Type B pancreatic cell (in vitro differentiated cells): Measurements from ENCODE around the gene GPI. TPM values are rescaled to one million over a fixed set of nuclear protein-coding genes. Genes with fewer than 3 reads are reported as not detected.

Experiments used
- DNase-seq: peaks from one replicate; pipeline ENCODE4 v3.0.0; 2021; ENCODE audit warnings: mixed read lengths; ENCODE audit not compliant: unreplicated experiment; ENCODE audit errors: extremely low spot score
- H3K27ac Mint-ChIP-seq: 2 replicates; pipeline ENCODE4 v1.8.0; 2021; ENCODE audit warnings: mild to moderate bottlenecking, mixed read lengths
- H3K27me3 Mint-ChIP-seq: 2 replicates; pipeline ENCODE4 v1.8.0; 2021; ENCODE audit warnings: mixed read lengths
- H3K36me3 Mint-ChIP-seq: 2 replicates; pipeline ENCODE4 v1.8.0; 2021; ENCODE audit warnings: mixed read lengths
- H3K4me1 Mint-ChIP-seq: one replicate; pipeline ENCODE4 v1.8.0; 2021; ENCODE audit warnings: mixed read lengths; ENCODE audit not compliant: unreplicated experiment
- H3K4me3 Mint-ChIP-seq: 2 replicates; pipeline ENCODE4 v1.8.0; 2021; ENCODE audit warnings: mild to moderate bottlenecking, mixed read lengths
- H3K9me3 Mint-ChIP-seq: 2 replicates; pipeline ENCODE4 v1.8.0; 2021; ENCODE audit warnings: mixed read lengths
- CTCF ChIP-seq: fragments of 200-600 bp; sonication (generic); conservative IDR thresholded peaks from 2 replicates; pipeline ENCODE4 v1.5.0; 2021; ENCODE audit warnings: antibody characterized with exemption, mild to moderate bottlenecking
- total RNA-seq: library from RNA; stranded (reverse); gene quantifications from 2 replicates; pipeline ENCODE4 v1.2.1, GENCODE V29; 2021; ENCODE audit warnings: low replicate concordance

The GPI gene
- total RNA-seq, 1 donor from 2014 or later, result 241 TPM

DNA sequence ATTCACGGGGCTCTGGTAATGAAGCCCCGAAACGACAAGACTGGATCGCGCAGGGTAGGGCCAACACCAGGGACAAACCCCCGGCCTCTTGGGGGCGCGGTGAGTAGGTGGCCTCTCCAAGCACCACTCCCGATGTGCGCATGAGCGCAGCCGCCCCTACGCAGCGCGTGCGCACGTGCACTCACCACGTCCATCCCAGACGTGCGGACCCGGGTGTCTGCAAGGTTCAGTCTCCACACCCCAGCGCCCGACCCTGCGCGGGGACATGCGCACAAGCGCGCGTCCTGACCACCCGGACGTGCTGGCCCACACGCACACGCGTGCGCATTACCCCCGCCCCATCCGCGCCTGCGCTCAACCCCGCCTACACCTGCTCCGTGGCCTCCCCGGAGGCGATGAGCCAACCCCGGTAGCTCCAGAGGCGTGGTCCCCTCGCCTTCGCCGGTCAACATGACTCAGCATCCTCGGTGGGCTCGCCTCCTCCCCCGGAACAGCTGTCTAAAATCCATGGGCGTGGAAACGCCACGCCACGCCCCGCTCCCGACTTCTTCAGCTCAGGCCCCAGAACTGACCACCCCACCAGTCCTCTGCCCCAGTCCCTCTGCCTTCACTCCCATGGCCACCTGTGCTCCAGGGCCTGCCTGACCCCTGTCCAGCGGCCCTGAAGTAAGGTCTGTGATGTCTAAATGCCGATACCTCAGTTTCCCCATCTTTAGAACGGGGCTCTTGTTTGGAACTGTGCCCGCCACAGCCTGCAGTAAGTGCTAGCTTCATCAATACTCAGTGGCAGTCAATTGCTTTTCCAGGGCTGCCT, 5.6 kb upstream of the GPI start:
- peak overlapping the region; percentile 97 for H3K27ac Mint-ChIP-seq
- DNase-seq, result peak; percentile 97
- peaks cover 5% of the 10 kb centered on the region for H3K36me3 Mint-ChIP-seq
- no peaks in the 10 kb centered on the region for H3K27me3 Mint-ChIP-seq
- H3K4me3 Mint-ChIP-seq, result peak overlapping the region; percentile 93
- no peaks in the 10 kb centered on the region for H3K9me3 Mint-ChIP-seq
- peaks cover 29% of the 10 kb centered on the region for H3K4me1 Mint-ChIP-seq
- peak; percentile 70 for TF ChIP-seq CTCF

- DNase-seq, result no peak
- Mint-ChIP-seq H3K36me3 (peaks cover 2% of the 10 kb centered on the region), H3K4me1 (peaks cover 34% of the 10 kb centered on the region), H3K9me3 (no peaks in the 10 kb centered on the region), H3K27me3 (no peaks in the 10 kb centered on the region), H3K4me3 (peak overlapping the region; percentile 93), H3K27ac (peak overlapping the region; percentile 97)
- no peak for TF ChIP-seq CTCF
Measured at GRCh38 chr19:34359954-34360315, 5.1 kb upstream of the GPI start.

GRCh38 chr19:34360354-34360909, 4.6 kb upstream of the GPI start:
- no peak for DNase-seq
- no peak for TF ChIP-seq CTCF
- Mint-ChIP-seq H3K4me3 (peak overlapping the region; percentile 93), H3K9me3 (no peaks in the 10 kb centered on the region), H3K4me1 (peaks cover 34% of the 10 kb centered on the region), H3K27ac (peak overlapping the region; percentile 97), H3K36me3 (no peaks in the 10 kb centered on the region), H3K27me3 (no peaks in the 10 kb centered on the region)

DNA sequence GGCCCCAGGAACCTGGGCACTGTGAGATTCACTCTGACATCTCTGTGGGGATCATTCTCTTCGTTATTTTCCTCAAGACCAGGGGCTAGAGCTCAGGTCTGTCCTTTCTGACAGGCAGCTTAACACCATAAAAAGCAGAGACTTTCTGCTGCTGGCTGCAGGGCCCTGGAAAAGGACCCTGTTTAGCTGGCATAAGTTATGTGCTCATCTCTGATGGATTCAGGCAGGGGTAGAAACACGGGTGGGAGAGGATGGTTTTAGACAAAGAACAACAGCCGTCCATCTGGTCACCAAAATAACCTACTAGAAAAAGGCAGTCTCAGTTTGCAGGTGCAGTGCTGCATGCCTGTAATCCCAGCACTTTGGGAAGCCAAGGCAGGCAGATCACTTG, 2.3 kb upstream of the GPI start:
- H3K9me3 Mint-ChIP-seq, result no peaks in the 10 kb centered on the region
- H3K27me3 Mint-ChIP-seq, result no peaks in the 10 kb centered on the region
- H3K4me3 Mint-ChIP-seq, result peak overlapping the region; percentile 64
- peaks cover 6% of the 10 kb centered on the region for H3K36me3 Mint-ChIP-seq
- peaks cover 42% of the 10 kb centered on the region for H3K4me1 Mint-ChIP-seq
- no peak for DNase-seq
- peak overlapping the region; percentile 70 for H3K27ac Mint-ChIP-seq
- no peak for TF ChIP-seq CTCF

- Mint-ChIP-seq H3K27ac (peak overlapping the region; percentile 70), H3K4me1 (peaks cover 39% of the 10 kb centered on the region), H3K27me3 (no peaks in the 10 kb centered on the region), H3K4me3 (peak overlapping the region; percentile 64), H3K36me3 (peaks cover 7% of the 10 kb centered on the region), H3K9me3 (no peaks in the 10 kb centered on the region)
- DNase-seq, result no peak
- no peak for TF ChIP-seq CTCF
Measured at GRCh38 chr19:34363094-34363493, 1.9 kb upstream of the GPI start.
